ENCODE data around the gene SLC10A7.

SLC10A7 gene

DNA sequence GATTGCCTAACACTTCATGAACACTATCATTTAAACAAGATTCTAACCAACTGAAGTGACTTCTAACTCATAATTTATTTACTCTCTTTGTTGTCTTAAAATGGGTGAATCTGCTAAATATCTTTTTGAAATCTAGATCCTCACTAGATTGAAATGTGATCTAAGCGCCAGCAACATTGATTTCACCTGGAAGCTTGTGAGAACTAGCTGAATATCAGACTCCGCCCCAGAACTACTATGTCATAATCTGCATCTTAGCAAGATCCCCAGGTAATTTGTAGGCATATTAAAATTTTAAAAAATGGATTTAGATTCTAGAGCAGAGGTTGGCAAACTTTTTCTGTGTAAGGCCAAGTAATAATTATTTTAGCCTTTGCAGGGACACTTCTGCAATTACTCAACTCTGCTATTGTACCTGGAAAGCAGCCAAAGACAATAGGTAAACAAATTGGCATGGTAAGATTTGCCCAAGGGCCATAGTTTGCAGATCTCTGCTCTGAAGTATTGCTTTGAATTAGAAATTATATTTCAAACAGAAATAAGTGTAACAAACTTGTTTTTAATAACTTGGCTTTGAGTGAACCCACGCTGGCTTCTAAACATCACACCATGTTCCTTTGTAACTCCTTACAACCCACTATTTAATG is 185.9 kb downstream of the SLC10A7 start:
- TF ChIP-seq, protein P1, sequence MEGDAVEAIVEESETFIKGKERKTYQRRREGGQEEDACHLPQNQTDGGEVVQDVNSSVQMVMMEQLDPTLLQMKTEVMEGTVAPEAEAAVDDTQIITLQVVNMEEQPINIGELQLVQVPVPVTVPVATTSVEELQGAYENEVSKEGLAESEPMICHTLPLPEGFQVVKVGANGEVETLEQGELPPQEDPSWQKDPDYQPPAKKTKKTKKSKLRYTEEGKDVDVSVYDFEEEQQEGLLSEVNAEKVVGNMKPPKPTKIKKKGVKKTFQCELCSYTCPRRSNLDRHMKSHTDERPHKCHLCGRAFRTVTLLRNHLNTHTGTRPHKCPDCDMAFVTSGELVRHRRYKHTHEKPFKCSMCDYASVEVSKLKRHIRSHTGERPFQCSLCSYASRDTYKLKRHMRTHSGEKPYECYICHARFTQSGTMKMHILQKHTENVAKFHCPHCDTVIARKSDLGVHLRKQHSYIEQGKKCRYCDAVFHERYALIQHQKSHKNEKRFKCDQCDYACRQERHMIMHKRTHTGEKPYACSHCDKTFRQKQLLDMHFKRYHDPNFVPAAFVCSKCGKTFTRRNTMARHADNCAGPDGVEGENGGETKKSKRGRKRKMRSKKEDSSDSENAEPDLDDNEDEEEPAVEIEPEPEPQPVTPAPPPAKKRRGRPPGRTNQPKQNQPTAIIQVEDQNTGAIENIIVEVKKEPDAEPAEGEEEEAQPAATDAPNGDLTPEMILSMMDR (IDR thresholded peaks at IDR 0.05; ENCODE audit: extremely low read depth, missing control alignments): no peak
- DNase-seq (ENCODE audit: low spot score): no peak

- TF ChIP-seq, protein P1 (IDR thresholded peaks at IDR 0.05; ENCODE audit: extremely low read depth, missing control alignments): no peak
- no peak for DNase-seq (ENCODE audit: low spot score)
Measured at GRCh38 chr4:146334862-146335449, 186.8 kb downstream of the SLC10A7 start.

DNA sequence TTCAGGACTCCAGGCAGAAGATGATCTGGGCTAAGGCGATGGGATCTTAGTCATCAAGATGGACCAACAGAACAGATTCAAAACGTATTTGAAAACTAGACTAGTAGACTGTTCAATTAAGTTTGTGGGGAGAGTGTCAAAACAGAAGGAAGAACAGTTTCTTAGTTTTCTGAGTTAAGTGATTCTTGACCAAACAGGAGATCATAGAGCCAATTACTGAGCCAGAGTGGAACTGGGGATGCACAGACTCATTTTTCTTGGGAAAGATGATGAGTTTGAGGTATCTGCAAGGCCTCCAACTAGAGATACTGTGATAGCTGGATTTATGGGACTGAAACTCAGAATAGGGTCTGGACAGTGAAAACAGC is 187.9 kb downstream of the SLC10A7 start:
- TF ChIP-seq, protein P1 (IDR thresholded peaks at IDR 0.05; ENCODE audit: extremely low read depth, missing control alignments): no peak
- no peak for DNase-seq (ENCODE audit: low spot score)

GRCh38 chr4:146333187-146333894 is 188.4 kb downstream of the SLC10A7 start:
- peak; percentile 43 for DNase-seq (ENCODE audit: low spot score)
- TF ChIP-seq, protein P1 (IDR thresholded peaks at IDR 0.05; ENCODE audit: extremely low read depth, missing control alignments): no peak

DNA sequence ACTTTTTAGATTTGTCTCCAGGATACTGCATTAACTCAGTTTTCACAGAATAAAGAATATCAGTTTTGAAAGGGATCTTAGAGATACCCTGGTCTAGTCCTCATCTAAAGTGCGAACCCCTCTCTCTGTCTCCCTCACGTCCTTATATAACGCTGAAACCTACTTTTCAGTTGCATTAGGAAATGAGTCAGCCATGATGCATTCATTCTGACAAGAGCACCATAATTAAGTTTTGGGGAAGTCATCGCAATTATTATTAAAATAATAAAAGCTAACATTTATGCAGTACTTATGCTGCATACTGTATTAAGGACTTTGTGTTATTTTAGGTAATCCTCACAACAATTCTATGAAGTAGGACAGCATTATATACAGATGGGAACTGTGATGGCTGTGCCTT is 191.3 kb downstream of the SLC10A7 start:
- no peak for DNase-seq (ENCODE audit: low spot score)
- TF ChIP-seq, protein P1 (IDR thresholded peaks at IDR 0.05; ENCODE audit: extremely low read depth, missing control alignments): no peak

- no peak for DNase-seq (ENCODE audit: low spot score)
- TF ChIP-seq, protein P1 (IDR thresholded peaks at IDR 0.05; ENCODE audit: extremely low read depth, missing control alignments): no peak
Measured at GRCh38 chr4:146329050-146329716, 192.6 kb downstream of the SLC10A7 start.

Data from GM20000 (cell line).